HG02678 (cell line): Measurements from ENCODE around the gene OR6C2.
"Not testable (repeated sequence)": the region's sequence is repeated elsewhere in the genome, so short reads cannot be mapped to it uniquely, and the experiment has no call there.

Experiments used
- ATAC-seq: cut with Tn5 transposase; IDR thresholded peaks from one replicate; pipeline ENCODE4 v1.9.1; 2021; ENCODE audit warnings: mild to moderate bottlenecking, moderate library complexity; ENCODE audit not compliant: unreplicated experiment

Gene OR6C2

DNA sequence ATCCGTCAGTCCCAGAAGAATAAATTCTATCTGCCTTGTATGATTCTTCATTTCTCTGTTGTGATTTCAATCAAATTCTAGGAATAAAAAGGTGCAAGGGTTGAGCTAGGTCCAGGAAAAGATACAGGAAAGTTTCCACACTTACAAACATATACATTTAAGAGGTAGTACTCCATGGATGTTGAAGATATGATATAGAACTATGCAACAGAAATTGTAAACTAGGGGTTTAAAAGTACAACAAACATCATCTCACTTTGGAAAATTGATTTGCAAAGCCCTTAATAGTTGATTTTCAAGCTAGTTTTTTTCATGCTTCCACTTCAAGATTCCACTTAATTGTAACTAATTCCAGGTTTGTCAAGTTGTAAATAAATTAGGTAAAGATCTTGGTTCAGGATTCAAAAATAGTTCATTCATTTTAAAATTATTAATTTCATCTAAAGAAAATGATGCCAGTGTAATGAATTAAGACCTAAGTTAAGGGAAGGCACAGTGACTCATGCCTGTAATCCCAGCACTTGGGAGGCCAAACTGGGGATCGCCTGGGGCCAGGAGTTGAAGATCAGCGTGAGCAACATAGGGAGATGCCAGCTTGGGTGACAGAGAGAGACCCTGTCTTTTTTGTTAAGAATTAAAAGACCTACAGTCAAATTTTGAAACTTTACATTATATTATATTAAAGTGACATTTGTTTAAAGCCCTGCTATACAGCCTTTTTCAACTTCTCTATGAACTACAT is 26.4 kb downstream of the OR6C2 start, which contains the start of gene OR6C70:
Gene OR6C70 (minus strand): TSS at position 51 of the 742 bp plus-strand sequence. CDS start 0 bp downstream, at position 51.
- ATAC-seq = no peak

DNA sequence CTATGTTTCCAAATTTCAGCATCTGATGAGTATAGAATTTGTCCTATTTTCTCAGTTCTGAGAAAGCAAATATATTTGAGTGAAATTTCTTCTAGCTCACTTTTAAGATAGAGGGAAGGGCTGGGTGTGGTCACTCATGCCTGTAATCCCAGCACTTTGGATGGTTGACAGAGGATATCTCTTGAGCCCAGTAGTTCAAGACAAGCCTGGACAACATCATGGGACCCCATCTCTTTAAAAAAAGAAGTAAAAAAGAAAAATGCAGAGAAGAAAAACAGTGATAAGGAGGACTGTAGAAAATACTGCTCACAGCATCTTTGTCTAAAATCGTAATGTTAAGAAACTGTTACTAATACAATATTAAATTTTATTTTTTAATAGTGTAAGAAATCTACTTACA is 28.4 kb downstream of the OR6C2 start:
- no peak for ATAC-seq

DNA sequence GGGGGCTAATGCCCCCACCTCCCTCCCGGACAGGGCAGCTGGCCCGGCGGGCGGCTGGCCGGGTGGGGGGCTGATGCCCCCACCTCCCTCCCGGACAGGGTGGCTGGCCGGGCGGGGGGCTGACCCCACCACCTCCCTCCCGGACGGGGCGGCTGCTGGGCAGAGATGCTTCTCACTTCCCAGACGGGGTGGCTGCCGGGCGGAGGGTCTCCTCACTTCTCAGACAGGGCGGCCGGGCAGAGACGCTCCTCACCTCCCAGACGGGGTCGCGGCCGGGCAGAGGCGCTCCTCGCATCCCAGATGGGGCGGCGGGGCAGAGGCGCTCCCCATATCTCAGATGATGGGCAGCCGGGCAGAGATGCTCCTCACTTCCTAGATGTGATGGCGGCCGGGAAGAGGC is 35.3 kb downstream of the OR6C2 start:
- not testable (repeated sequence) for ATAC-seq

DNA sequence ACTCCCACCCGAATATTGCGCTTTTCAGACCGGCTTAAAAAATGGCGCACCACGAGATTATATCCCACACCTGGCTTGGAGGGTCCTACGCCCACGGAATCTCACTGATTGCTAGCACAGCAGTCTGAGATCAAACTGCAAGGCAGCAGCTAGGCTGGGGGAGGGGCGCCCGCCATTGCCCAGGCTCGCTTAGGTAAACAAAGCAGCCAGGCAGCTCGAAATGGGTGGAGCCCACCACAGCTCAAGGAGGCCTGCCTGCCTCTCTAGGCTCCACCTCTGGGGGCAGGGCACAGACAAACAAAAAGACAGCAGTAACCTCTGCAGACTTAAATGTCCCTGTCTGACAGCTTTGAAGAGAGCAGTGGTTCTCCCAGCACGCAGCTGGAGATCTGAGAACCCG is 40.4 kb downstream of the OR6C2 start:
- ATAC-seq = not testable (repeated sequence)

DNA sequence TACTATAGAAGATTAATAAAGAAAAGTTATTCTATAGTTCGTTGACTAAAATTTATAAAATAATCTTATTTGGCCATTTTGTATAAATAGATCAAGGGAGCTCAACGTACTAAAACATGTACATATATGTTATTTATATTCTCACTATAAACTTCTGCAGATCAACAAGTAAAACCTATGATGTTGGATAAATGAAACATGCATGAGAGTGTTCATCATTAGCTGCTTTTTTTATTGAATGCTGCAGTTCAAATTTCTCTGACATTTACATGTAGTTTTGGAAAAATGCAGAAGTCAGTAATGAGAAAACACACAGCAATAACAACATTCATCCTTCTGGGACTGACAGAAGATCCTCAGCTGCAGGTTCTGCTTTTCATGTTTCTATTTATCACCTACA is 48.2 kb downstream of the OR6C2 start, which contains the start of gene OR6C68:
Gene OR6C68 (plus strand): TSS at position 301 of the 400 bp plus-strand sequence. CDS start 0 bp downstream, at position 301.
- ATAC-seq = no peak

DNA sequence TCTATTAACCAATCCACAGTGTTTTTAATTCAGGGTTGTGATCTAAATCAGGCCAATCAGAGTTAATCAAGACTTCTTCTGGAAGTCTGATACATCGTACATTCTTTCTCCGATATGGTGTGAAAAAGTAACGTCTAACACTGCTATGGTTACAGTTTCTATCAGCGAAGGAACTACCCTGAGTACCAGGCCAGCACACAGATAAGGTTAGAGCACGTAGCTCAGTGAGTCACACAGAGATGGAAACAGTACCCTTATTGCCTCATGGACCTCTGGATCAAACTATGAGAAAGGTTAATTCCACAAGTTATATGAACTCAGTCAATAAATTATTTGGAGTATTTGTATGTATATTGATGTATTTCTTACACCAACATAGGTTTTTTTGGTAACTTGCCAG is 51.6 kb downstream of the OR6C2 start:
- no peak for ATAC-seq

DNA sequence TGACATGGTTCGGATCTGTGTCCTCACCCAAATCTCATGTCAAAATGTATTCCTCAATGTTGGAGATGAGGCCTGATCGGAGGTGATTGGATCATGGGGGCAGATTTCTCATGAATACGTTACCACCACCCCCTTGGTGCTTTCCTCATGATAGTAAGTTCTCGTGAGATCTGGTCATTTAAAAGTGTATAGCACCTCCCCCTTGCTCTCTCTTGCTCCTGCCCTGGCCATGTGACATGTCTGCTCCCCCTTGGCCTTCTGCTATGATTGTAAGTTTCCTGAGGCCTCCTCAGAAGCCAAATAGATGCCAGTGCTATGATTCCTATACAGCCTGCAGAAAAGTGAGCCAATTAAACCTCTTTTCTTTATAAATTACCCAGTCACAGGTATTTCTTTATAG is 55.4 kb downstream of the OR6C2 start:
- no peak for ATAC-seq

DNA sequence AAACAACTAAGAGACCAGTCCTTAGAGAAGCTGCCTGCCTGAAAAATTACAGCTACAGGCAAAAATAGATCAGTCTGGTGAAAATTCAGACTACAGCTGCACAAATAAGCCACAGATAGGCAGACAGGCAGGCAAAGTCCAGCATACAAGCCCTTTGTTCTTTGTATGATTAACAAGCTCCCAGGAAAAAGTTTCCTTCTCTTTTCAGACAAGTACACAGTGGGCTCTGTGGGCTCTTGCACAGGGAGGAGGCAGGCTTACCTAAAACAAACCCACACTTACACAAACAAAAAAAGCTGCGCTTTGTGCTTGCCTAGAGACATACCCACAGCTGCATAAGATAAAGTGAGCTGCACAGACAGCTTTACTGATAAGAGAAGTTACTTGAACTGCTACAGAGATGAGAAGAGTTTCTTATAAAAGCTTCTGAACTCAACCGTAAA is 56.0 kb downstream of the OR6C2 start:
- no peak for ATAC-seq

DNA sequence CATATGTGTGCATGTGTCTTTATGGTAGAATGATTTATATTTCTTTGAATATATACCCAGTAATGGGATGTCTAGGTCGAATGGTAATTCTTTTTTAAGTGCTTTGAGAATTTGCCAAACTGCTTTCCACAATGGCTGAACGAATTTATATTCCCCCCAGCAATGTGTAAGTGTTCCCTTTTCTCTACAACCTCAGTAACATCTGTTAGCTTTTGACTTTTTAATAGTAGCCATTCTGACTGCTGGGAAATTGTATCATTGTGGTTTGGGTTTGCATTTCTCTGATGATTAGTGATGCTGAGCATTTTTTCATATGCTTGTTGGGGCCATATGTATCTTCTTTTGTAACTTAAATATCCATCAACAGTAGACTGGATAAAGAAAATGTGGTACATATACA is 57.7 kb downstream of the OR6C2 start:
- ATAC-seq = no peak
